HEK293 (cell line): Measurements from ENCODE around the gene TMC6.

ENCODE experiments used
- KLF17 ChIP-seq: fragments of 450-650 bp; formaldehyde crosslinking; IDR thresholded peaks from 2 replicates; pipeline ENCODE4 v1.5.1; 2016; ENCODE audit warnings: missing biosample characterization, missing genetic modification characterization
- YY1 ChIP-seq: fragments of 450-650 bp; formaldehyde crosslinking; IDR thresholded peaks from 2 replicates; pipeline ENCODE4 v1.5.1; 2018; ENCODE audit warnings: missing biosample characterization, missing genetic modification characterization
- ZNF132 ChIP-seq: fragments of 450-650 bp; formaldehyde crosslinking; IDR thresholded peaks from 2 replicates; pipeline ENCODE4 v1.5.1; 2017; ENCODE audit warnings: missing biosample characterization, missing genetic modification characterization, borderline replicate concordance
- ZNF266 ChIP-seq: fragments of 450-650 bp; formaldehyde crosslinking; IDR thresholded peaks from 2 replicates; pipeline ENCODE4 v1.5.1; 2016; ENCODE audit warnings: missing biosample characterization, missing genetic modification characterization, low read depth
- ZNF324 ChIP-seq: fragments of 450-650 bp; formaldehyde crosslinking; IDR thresholded peaks from 2 replicates; pipeline ENCODE4 v1.5.1; 2016; ENCODE audit warnings: missing biosample characterization, missing genetic modification characterization
- ZSCAN5A ChIP-seq: fragments of 450-650 bp; formaldehyde crosslinking; IDR thresholded peaks from 2 replicates; pipeline ENCODE4 v1.5.1; 2016; ENCODE audit warnings: missing biosample characterization, missing genetic modification characterization
- TF ChIP-seq, protein P1 (sequence below): fragments of 450-650 bp; formaldehyde crosslinking; IDR thresholded peaks from 2 replicates; pipeline ENCODE4 v1.5.1; 2016; ENCODE audit warnings: missing biosample characterization, missing genetic modification characterization

GRCh38 chr17:78124081-78124835 lies 4.3 kb downstream of the TMC6 start:
- TF ChIP-seq ZNF266 (tag by site-specific recombination) (no peak), YY1 (no peak), KLF17 (tag by site-specific recombination) (no peak), ZNF324 (tag by site-specific recombination) (no peak), ZSCAN5A (tag by site-specific recombination) (no peak), ZNF132 (tag by site-specific recombination) (no peak)
- TF ChIP-seq, protein P1, sequence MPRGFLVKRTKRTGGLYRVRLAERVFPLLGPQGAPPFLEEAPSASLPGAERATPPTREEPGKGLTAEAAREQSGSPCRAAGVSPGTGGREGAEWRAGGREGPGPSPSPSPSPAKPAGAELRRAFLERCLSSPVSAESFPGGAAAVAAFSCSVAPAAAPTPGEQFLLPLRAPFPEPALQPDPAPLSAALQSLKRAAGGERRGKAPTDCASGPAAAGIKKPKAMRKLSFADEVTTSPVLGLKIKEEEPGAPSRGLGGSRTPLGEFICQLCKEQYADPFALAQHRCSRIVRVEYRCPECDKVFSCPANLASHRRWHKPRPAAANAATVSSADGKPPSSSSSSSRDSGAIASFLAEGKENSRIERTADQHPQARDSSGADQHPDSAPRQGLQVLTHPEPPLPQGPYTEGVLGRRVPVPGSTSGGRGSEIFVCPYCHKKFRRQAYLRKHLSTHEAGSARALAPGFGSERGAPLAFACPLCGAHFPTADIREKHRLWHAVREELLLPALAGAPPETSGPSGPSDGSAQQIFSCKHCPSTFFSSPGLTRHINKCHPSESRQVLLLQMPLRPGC (tag by site-specific recombination): no peak
